Stimulated activated naive CD8-positive, alpha-beta T cell treated with anti-CD3 and anti-CD28 coated beads, Interleukin-15, Interleukin-2, amounts not matched to agents 100 ng/mL and 50 ng/mL, for 24 hours (primary cell): ENCODE results near the gene PANK3.
"Not testable (repeated sequence)": the region's sequence is repeated elsewhere in the genome, so short reads cannot be mapped to it uniquely, and the experiment has no call there.

Experiments used
- H3K27ac Mint-ChIP-seq: one replicate; pipeline ENCODE4 v1.8.0; 2021; ENCODE audit warnings: mild to moderate bottlenecking, mixed read lengths
- H3K27me3 Mint-ChIP-seq: one replicate; pipeline ENCODE4 v1.8.0; 2021; ENCODE audit warnings: mixed read lengths
- H3K36me3 Mint-ChIP-seq: one replicate; pipeline ENCODE4 v1.8.0; 2021; ENCODE audit warnings: low read depth, mixed read lengths
- H3K4me1 Mint-ChIP-seq: one replicate; pipeline ENCODE4 v1.8.0; 2021; ENCODE audit warnings: low read depth, mixed read lengths
- H3K4me3 Mint-ChIP-seq: one replicate; pipeline ENCODE4 v1.8.0; 2021; ENCODE audit warnings: mild to moderate bottlenecking, mixed read lengths
- H3K9me3 Mint-ChIP-seq: one replicate; pipeline ENCODE4 v1.8.0; 2021; ENCODE audit warnings: mixed read lengths

PANK3 gene

GRCh38 chr5:168580227-168580508, 1.0 kb upstream of the PANK3 start:
- H3K4me1 Mint-ChIP-seq = peaks cover 38% of the 10 kb centered on the region
- no peaks in the 10 kb centered on the region for H3K9me3 Mint-ChIP-seq
- H3K4me3 Mint-ChIP-seq = peak overlapping the region; percentile 96
- peaks cover 19% of the 10 kb centered on the region for H3K36me3 Mint-ChIP-seq
- peak overlapping the region; percentile 95 for H3K27ac Mint-ChIP-seq
- H3K27me3 Mint-ChIP-seq = peaks cover 5% of the 10 kb centered on the region

DNA sequence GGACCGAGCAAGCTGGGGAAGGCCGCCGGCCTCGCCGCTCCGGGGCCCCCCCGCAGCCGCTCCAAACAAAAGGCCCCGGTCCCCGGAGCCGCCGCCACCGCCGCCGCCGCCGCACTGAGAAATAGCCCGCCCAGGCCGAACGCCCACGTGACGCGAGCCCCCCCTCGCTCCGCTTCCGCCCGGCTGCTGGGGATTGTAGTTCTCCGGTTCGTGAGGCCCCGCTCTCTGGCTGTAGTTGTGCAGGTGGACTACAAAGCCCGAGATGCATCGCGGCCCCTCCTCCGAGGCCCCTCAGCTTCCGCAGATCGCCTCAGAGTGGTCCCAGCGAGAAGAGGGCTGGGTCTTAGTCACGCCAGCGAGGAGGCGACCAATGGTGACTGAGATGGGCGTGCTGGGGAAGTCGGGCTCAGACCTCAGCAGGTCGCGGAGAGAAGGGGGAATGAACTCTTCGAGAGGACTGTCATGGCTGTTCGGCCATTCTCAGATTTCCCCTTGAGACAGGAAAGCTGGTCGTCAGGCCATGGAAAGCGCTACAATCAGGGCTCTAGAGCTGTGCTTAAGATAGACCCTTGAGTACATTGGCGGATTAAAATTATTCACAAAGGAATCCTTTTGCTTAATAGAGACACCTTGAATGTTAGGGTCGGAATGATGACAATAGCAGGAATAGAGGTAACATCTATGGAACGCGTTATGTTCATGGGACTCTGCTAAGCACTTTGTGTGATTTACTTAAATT, 489 bp upstream of the PANK3 start:
- Mint-ChIP-seq H3K36me3 (peaks cover 21% of the 10 kb centered on the region), H3K9me3 (no peaks in the 10 kb centered on the region), H3K4me1 (peaks cover 40% of the 10 kb centered on the region), H3K27ac (peak overlapping the region; percentile 95), H3K4me3 (peak overlapping the region; percentile 96), H3K27me3 (peaks cover 5% of the 10 kb centered on the region)

DNA sequence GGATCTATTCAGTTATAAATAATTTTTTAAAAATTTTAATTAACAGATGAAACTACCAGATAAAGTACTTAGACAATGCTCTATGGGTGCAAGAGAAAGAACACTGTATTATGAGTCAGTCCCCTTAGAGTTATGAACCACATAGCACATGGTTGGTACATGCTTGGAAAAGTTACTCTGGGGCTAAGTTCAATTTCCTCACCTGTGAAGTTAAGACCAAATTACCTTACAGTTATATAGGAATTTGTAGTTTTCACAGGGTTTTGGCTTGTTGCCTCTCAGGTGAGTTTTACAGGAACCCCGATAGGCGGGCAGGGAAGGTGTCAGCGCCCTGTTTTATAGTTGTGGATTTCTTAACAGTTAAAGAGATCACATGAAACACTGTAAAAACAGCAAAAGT, 1.2 kb downstream of the PANK3 start:
- H3K36me3 Mint-ChIP-seq = peaks cover 27% of the 10 kb centered on the region
- H3K4me3 Mint-ChIP-seq = peak overlapping the region; percentile 96
- H3K4me1 Mint-ChIP-seq = peaks cover 35% of the 10 kb centered on the region
- H3K27ac Mint-ChIP-seq = peak overlapping the region; percentile 87
- H3K9me3 Mint-ChIP-seq = no peaks in the 10 kb centered on the region
- H3K27me3 Mint-ChIP-seq = no peaks in the 10 kb centered on the region

DNA sequence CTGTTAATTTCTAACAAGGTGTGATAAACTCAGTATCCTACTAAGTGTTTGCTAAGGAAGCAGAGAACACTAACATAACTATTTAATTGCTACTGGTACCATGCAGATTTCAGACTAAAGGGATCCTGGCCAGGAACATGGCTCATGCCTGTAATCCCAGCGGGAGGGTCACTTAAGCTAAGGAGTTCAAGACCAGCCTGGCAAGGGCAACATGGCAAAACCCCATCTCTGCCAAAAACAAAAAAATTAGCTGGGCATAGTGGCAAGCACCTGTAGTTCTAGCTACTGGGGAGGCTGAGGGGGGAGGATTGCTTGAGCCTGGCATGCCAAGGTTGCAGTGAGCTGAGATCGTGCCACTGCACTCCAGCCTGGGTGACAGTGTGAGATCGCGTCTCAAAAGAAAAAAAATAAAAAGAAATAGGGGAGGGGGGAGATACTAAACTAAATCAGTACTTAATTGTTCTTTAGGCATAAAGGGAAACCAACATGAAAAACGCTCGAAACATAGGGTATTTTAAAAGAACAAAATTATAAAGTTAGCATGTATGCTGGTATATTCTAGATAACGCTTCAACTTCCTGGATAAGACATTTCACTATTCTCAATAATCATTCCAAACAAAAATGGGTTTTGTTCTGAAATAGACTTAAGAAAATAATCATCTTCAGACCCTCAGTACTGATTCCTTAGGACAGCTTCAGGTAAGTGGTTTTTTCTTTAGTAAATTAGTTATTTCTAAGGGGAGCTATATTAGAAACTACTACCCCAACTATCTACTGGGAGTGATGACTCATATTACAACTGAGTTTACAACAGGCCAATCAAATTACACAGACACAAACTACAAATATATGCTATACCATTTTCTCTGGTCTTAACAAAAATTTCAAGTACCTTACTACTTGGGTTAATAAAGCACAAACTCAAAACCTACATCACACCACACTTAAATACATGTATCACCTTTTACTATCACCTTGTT, 3.5 kb downstream of the PANK3 start:
- H3K4me3 Mint-ChIP-seq = no peak overlapping the region
- peaks cover 37% of the 10 kb centered on the region for H3K36me3 Mint-ChIP-seq

GRCh38 chr5:168574156-168574555, 5.0 kb downstream of the PANK3 start:
- peaks cover 42% of the 10 kb centered on the region for H3K36me3 Mint-ChIP-seq
- H3K27me3 Mint-ChIP-seq, H3K27ac Mint-ChIP-seq, H3K4me3 Mint-ChIP-seq, H3K9me3 Mint-ChIP-seq: not testable (repeated sequence)
- peaks cover 33% of the 10 kb centered on the region for H3K4me1 Mint-ChIP-seq

More for the DNA sequence above, 3.5 kb downstream of the PANK3 start:
- H3K9me3 Mint-ChIP-seq = no peaks in the 10 kb centered on the region
- peaks cover 43% of the 10 kb centered on the region for H3K4me1 Mint-ChIP-seq
- no peaks in the 10 kb centered on the region for H3K27me3 Mint-ChIP-seq
- H3K27ac Mint-ChIP-seq = no peak overlapping the region

DNA sequence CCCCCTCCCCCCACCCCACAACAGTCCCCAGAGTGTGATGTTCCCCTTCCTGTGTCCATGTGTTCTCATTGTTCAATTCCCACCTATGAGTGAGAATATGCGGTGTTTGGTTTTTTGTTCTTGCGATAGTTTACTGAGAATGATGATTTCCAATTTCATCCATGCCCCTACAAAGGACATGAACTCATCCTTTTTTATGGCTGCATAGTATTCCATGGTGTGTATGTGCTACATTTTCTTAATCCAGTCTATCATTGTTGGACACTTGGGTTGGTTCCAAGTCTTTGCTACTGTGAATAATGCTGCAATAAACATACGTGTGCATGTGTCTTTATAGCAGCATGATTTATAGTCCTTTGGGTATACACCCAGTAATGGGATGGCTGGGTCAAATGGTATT, 5.5 kb downstream of the PANK3 start:
- not testable (repeated sequence) for H3K4me3 Mint-ChIP-seq, H3K9me3 Mint-ChIP-seq, H3K27ac Mint-ChIP-seq, H3K27me3 Mint-ChIP-seq
- peaks cover 33% of the 10 kb centered on the region for H3K4me1 Mint-ChIP-seq
- H3K36me3 Mint-ChIP-seq = peaks cover 43% of the 10 kb centered on the region

- Mint-ChIP-seq H3K27ac (no peak overlapping the region), H3K9me3 (no peaks in the 10 kb centered on the region), H3K36me3 (peaks cover 56% of the 10 kb centered on the region), H3K4me3 (no peak overlapping the region), H3K4me1 (peaks cover 15% of the 10 kb centered on the region), H3K27me3 (no peaks in the 10 kb centered on the region)
These were observed 8.5 kb downstream of the PANK3 start for GRCh38 chr5:168570490-168571328.

GRCh38 chr5:168568738-168569137, 10.4 kb downstream of the PANK3 start:
- Mint-ChIP-seq H3K36me3 (peaks cover 60% of the 10 kb centered on the region), H3K27me3 (no peaks in the 10 kb centered on the region), H3K9me3 (no peaks in the 10 kb centered on the region), H3K4me3 (no peak overlapping the region), H3K27ac (no peak overlapping the region), H3K4me1 (peaks cover 8% of the 10 kb centered on the region)

GRCh38 chr5:168563959-168564358, 15.2 kb downstream of the PANK3 start:
- no peaks in the 10 kb centered on the region for H3K4me1 Mint-ChIP-seq
- no peak overlapping the region for H3K27ac Mint-ChIP-seq
- H3K4me3 Mint-ChIP-seq = no peak overlapping the region
- no peaks in the 10 kb centered on the region for H3K27me3 Mint-ChIP-seq
- H3K36me3 Mint-ChIP-seq = peaks cover 87% of the 10 kb centered on the region
- H3K9me3 Mint-ChIP-seq = no peaks in the 10 kb centered on the region

GRCh38 chr5:168562279-168562678, 16.9 kb downstream of the PANK3 start:
- Mint-ChIP-seq H3K27ac (no peak overlapping the region), H3K36me3 (peaks cover 83% of the 10 kb centered on the region), H3K9me3 (no peaks in the 10 kb centered on the region), H3K27me3 (no peaks in the 10 kb centered on the region), H3K4me1 (no peaks in the 10 kb centered on the region), H3K4me3 (no peak overlapping the region)

DNA sequence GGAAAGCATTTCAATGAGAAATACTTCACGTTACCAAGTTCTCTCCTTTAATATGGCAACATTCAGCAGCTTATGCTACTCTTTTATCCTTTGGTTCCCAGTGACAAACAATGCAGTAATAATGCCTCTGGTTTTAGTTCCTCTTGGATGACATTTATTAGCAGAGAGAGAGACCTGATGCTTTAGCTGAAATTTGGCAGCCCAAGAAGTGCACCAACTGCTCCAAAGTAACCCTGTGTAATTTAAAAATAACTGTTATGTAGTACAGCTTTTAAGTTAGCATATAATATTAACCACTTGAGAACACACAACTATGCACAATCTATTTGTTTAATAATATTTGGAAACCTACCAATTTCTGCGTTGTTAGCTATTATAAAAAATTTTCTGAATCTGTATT, 21.8 kb downstream of the PANK3 start:
- Mint-ChIP-seq H3K27ac (no peak overlapping the region), H3K4me1 (no peaks in the 10 kb centered on the region), H3K27me3 (no peaks in the 10 kb centered on the region), H3K36me3 (peaks cover 90% of the 10 kb centered on the region), H3K9me3 (no peaks in the 10 kb centered on the region), H3K4me3 (no peak overlapping the region)

DNA sequence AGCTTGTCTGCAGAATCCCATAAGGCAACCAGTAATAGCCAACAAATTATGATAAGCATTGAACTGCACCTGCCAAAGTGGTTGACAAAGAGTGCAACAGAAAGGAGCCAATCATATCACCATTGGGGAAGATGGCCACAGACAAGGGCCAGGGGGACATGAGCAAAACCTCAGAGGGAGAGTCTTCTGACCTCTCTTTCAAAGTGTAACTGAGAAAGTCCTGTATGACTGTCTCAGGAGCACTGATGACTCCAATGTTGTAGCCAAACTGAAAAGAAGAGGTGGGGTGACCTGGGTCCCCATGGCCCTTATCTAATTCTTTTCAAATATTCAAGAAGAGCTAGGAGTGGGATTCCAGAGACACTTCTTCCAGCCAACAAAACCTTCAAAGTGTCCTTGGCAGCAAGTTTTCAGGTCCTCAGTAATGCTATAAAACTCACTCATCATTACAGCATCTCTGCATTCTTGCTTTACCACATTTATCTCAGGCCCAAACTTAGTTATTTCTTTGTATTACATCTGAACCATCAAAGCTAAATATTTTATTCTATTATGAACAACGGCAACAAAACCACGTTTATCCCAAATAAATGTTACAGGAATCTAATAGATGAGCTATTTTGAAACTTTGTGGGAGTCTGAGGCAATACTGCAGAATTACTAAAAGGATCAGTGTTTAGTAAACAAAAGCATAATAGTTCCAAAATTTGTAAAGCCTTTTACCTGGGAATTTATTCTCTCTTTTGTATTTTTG, 25.6 kb downstream of the PANK3 start:
- Mint-ChIP-seq H3K36me3 (peaks cover 84% of the 10 kb centered on the region), H3K27ac (no peak overlapping the region), H3K4me3 (no peak overlapping the region), H3K9me3 (no peaks in the 10 kb centered on the region), H3K27me3 (no peaks in the 10 kb centered on the region), H3K4me1 (no peaks in the 10 kb centered on the region)

DNA sequence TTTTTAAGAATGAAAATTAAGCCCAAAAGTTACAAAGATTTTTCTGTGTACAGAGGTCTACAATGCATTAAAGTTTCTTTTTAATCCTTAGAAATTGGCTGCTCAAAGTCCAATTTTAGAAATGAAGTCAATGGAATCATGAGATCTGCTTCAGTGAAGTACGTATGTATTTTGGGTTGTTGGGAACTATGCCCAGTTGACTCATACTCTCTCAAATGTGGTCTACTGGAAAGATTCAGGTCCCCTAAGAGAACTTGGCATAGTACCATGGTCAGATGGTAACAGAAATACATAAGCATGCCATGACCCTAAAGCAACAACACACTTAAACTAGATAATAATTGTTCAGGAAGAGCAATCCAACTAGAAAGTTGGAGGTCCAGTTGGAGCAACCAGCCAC, 27.0 kb downstream of the PANK3 start:
- no peak overlapping the region for H3K4me3 Mint-ChIP-seq
- no peak overlapping the region for H3K27ac Mint-ChIP-seq
- H3K4me1 Mint-ChIP-seq = no peaks in the 10 kb centered on the region
- H3K27me3 Mint-ChIP-seq = no peaks in the 10 kb centered on the region
- H3K9me3 Mint-ChIP-seq = peaks cover 3% of the 10 kb centered on the region
- peaks cover 86% of the 10 kb centered on the region for H3K36me3 Mint-ChIP-seq

DNA sequence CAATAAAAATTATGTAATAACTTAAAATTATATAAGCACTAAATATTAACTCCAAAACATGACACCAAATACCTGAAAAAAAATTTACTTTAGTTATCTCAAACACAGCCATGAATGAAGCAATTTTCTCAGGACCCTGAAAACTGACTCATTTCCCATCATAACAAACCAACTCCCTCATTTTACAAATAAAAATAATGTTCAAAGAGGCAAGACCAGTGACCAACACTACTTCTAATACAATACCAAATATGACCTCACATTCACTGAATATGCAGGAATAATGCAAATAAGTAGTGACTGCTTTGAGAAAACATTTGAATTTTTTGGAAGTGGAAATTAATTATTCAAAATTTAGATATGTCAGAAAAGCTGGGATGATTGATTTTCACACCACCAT, 28.5 kb downstream of the PANK3 start:
- H3K36me3 Mint-ChIP-seq = peaks cover 77% of the 10 kb centered on the region
- H3K4me3 Mint-ChIP-seq = no peak overlapping the region
- H3K9me3 Mint-ChIP-seq = peaks cover 3% of the 10 kb centered on the region

More for the DNA sequence above, 28.5 kb downstream of the PANK3 start:
- H3K27me3 Mint-ChIP-seq = no peaks in the 10 kb centered on the region
- no peak overlapping the region for H3K27ac Mint-ChIP-seq
- no peaks in the 10 kb centered on the region for H3K4me1 Mint-ChIP-seq
